ENCODE measurements around the gene LPGAT1.

LPGAT1 gene

GRCh38 chr1:211800925-211801607, 29.5 kb downstream of the LPGAT1 start:
- DNase-seq (ENCODE audit: low spot score), result no peak
- in situ Hi-C loops (cut with MboI; ENCODE audit: low sequenced_read_pairs, unreplicated experiment), result no loop called here
- TF ChIP-seq CTCF (IDR thresholded peaks at IDR 0.05; ENCODE audit: borderline replicate concordance, control extremely low read depth, extremely low read depth, insufficient read depth, missing control alignments), result no peak

- in situ Hi-C loops (cut with MboI; ENCODE audit: low sequenced_read_pairs, unreplicated experiment), result no loop called here
- no peak for TF ChIP-seq CTCF (IDR thresholded peaks at IDR 0.05; ENCODE audit: borderline replicate concordance, control extremely low read depth, extremely low read depth, insufficient read depth, missing control alignments)
- DNase-seq (ENCODE audit: low spot score), result no peak
Measured at GRCh38 chr1:211797994-211798393, 32.6 kb downstream of the LPGAT1 start.

GRCh38 chr1:211791979-211792378, 38.6 kb downstream of the LPGAT1 start:
- no peak for DNase-seq (ENCODE audit: low spot score)
- in situ Hi-C loops (cut with MboI; ENCODE audit: low sequenced_read_pairs, unreplicated experiment), result no loop called here
- no peak for TF ChIP-seq CTCF (IDR thresholded peaks at IDR 0.05; ENCODE audit: borderline replicate concordance, control extremely low read depth, extremely low read depth, insufficient read depth, missing control alignments)

GRCh38 chr1:211789641-211790464, 40.7 kb downstream of the LPGAT1 start:
- TF ChIP-seq CTCF (IDR thresholded peaks at IDR 0.05; ENCODE audit: borderline replicate concordance, control extremely low read depth, extremely low read depth, insufficient read depth, missing control alignments), result no peak
- no peak for DNase-seq (ENCODE audit: low spot score)
- in situ Hi-C loops (cut with MboI; ENCODE audit: low sequenced_read_pairs, unreplicated experiment), result no loop called here

GRCh38 chr1:211788626-211789025, 41.9 kb downstream of the LPGAT1 start:
- in situ Hi-C loops (cut with MboI; ENCODE audit: low sequenced_read_pairs, unreplicated experiment), result no loop called here
- no peak for DNase-seq (ENCODE audit: low spot score)
- TF ChIP-seq CTCF (IDR thresholded peaks at IDR 0.05; ENCODE audit: borderline replicate concordance, control extremely low read depth, extremely low read depth, insufficient read depth, missing control alignments), result no peak

- DNase-seq (ENCODE audit: low spot score), result no peak
- in situ Hi-C loops (cut with MboI; ENCODE audit: low sequenced_read_pairs, unreplicated experiment), result no loop called here
- no peak for TF ChIP-seq CTCF (IDR thresholded peaks at IDR 0.05; ENCODE audit: borderline replicate concordance, control extremely low read depth, extremely low read depth, insufficient read depth, missing control alignments)
Measured at GRCh38 chr1:211783897-211784296, 46.7 kb downstream of the LPGAT1 start.

Data from GM13976 (cell line).